ENCODE data around the gene ZNF330. TPM values are rescaled to one million over a fixed set of nuclear protein-coding genes. Genes with fewer than 3 reads are reported as not detected.

The ZNF330 gene
- total and polyA plus RNA-seq, 2 experiments from 2014 or later, result 32.3 to 38.9 TPM

DNA sequence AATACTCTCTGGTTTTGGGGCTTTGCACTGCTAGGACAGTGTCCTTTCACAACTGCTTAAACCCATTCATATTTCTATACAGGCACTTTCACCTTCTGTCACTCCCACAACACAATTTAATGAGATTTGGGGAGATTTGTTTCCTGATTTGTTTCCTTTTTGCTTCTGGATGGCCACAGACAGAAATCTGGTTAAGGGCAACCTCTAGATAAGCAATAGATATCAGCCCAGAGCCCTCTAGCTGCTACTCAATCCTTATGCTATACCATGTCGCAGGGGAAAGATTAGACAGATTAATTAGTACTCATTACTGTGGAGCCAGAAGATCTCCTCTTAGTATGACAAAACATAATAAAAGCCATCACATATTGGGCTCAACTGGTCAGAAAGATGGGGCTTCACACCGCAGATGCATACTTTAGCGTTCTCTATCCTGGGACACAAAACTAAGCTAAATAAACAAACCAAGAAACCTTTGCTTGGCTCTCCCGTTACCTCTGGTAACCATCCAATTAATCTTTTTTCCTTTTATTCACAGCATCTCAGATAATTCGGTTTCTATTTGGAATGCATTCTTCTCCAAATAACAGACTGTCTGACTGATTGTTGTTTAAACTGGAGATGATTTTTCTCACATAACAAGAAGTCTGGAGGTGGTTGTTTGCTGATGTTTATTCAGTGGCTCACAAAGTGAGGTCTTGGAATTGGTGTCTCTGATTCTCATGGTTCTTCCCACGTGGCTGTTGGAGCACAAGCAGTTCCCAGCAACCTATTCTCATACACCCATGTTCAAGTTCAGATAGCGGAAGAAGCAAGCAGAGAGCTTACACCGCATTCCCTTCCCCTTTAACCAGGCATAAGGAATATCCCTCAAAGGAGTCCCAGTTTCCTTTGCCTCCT, 41.0 kb upstream of the ZNF330 start:
- H3K27ac ChIP-seq (ENCODE audit: low read depth), result no peak overlapping the region
- no peaks in the 10 kb centered on the region for H4K20me1 ChIP-seq (replicated peaks; ENCODE audit: insufficient read depth)
- DNase-seq (ENCODE audit: low spot score) (no peak), ATAC-seq (no peak)
- H3K9me3 Mint-ChIP-seq, result no peaks in the 10 kb centered on the region
- H3K27me3 ChIP-seq (ENCODE audit: insufficient read depth), result no peaks in the 10 kb centered on the region
- no peak overlapping the region for H3K4me3 ChIP-seq
- no peaks in the 10 kb centered on the region for H3K36me3 Mint-ChIP-seq (ENCODE audit: low read depth)
- H3F3A ChIP-seq (replicated peaks; ENCODE audit: low read depth), result no peaks in the 10 kb centered on the region
- H3K27me3 Mint-ChIP-seq (ENCODE audit: insufficient read depth, low read depth, poor library complexity), result no peaks in the 10 kb centered on the region
- no peak overlapping the region for H3K4me2 ChIP-seq
- no peaks in the 10 kb centered on the region for H3K36me3 ChIP-seq (ENCODE audit: insufficient read depth)
- no peaks in the 10 kb centered on the region for H3K4me1 ChIP-seq (ENCODE audit: insufficient read depth)
- TF ChIP-seq, protein P1, sequence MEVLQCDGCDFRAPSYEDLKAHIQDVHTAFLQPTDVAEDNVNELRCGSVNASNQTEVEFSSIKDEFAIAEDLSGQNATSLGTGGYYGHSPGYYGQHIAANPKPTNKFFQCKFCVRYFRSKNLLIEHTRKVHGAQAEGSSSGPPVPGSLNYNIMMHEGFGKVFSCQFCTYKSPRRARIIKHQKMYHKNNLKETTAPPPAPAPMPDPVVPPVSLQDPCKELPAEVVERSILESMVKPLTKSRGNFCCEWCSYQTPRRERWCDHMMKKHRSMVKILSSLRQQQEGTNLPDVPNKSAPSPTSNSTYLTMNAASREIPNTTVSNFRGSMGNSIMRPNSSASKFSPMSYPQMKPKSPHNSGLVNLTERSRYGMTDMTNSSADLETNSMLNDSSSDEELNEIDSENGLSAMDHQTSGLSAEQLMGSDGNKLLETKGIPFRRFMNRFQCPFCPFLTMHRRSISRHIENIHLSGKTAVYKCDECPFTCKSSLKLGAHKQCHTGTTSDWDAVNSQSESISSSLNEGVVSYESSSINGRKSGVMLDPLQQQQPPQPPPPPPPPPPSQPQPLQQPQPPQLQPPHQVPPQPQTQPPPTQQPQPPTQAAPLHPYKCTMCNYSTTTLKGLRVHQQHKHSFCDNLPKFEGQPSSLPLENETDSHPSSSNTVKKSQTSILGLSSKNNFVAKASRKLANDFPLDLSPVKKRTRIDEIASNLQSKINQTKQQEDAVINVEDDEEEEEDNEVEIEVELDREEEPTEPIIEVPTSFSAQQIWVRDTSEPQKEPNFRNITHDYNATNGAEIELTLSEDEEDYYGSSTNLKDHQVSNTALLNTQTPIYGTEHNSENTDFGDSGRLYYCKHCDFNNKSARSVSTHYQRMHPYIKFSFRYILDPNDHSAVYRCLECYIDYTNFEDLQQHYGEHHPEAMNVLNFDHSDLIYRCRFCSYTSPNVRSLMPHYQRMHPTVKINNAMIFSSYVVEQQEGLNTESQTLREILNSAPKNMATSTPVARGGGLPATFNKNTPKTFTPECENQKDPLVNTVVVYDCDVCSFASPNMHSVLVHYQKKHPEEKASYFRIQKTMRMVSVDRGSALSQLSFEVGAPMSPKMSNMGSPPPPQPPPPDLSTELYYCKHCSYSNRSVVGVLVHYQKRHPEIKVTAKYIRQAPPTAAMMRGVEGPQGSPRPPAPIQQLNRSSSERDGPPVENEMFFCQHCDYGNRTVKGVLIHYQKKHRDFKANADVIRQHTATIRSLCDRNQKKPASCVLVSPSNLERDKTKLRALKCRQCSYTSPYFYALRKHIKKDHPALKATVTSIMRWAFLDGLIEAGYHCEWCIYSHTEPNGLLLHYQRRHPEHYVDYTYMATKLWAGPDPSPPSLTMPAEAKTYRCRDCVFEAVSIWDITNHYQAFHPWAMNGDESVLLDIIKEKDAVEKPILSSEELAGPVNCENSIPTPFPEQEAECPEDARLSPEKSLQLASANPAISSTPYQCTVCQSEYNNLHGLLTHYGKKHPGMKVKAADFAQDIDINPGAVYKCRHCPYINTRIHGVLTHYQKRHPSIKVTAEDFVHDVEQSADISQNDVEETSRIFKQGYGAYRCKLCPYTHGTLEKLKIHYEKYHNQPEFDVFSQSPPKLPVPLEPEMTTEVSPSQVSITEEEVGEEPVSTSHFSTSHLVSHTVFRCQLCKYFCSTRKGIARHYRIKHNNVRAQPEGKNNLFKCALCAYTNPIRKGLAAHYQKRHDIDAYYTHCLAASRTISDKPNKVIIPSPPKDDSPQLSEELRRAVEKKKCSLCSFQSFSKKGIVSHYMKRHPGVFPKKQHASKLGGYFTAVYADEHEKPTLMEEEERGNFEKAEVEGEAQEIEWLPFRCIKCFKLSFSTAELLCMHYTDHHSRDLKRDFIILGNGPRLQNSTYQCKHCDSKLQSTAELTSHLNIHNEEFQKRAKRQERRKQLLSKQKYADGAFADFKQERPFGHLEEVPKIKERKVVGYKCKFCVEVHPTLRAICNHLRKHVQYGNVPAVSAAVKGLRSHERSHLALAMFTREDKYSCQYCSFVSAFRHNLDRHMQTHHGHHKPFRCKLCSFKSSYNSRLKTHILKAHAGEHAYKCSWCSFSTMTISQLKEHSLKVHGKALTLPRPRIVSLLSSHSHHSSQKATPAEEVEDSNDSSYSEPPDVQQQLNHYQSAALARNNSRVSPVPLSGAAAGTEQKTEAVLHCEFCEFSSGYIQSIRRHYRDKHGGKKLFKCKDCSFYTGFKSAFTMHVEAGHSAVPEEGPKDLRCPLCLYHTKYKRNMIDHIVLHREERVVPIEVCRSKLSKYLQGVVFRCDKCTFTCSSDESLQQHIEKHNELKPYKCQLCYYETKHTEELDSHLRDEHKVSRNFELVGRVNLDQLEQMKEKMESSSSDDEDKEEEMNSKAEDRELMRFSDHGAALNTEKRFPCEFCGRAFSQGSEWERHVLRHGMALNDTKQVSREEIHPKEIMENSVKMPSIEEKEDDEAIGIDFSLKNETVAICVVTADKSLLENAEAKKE (CRISPR knock-in tag; IDR thresholded peaks at IDR 0.05), result no peak
- TF ChIP-seq EZH2 (IDR thresholded peaks at IDR 0.05; ENCODE audit: low read depth, unreplicated experiment), result no peak
- no peak for TF ChIP-seq CREB1 (CRISPR knock-in tag; IDR thresholded peaks at IDR 0.05; ENCODE audit: low read depth)
- no peak for TF ChIP-seq ZNF114 (CRISPR knock-in tag; IDR thresholded peaks at IDR 0.05)
- no peak for TF ChIP-seq NANOG (IDR thresholded peaks at IDR 0.05; ENCODE audit: borderline replicate concordance)
- no peak for TF ChIP-seq REST (IDR thresholded peaks at IDR 0.05; ENCODE audit: unreplicated experiment)
- TF ChIP-seq, protein P2, sequence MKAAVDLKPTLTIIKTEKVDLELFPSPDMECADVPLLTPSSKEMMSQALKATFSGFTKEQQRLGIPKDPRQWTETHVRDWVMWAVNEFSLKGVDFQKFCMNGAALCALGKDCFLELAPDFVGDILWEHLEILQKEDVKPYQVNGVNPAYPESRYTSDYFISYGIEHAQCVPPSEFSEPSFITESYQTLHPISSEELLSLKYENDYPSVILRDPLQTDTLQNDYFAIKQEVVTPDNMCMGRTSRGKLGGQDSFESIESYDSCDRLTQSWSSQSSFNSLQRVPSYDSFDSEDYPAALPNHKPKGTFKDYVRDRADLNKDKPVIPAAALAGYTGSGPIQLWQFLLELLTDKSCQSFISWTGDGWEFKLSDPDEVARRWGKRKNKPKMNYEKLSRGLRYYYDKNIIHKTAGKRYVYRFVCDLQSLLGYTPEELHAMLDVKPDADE (IDR thresholded peaks at IDR 0.05), result no peak
- TF ChIP-seq, protein P3, sequence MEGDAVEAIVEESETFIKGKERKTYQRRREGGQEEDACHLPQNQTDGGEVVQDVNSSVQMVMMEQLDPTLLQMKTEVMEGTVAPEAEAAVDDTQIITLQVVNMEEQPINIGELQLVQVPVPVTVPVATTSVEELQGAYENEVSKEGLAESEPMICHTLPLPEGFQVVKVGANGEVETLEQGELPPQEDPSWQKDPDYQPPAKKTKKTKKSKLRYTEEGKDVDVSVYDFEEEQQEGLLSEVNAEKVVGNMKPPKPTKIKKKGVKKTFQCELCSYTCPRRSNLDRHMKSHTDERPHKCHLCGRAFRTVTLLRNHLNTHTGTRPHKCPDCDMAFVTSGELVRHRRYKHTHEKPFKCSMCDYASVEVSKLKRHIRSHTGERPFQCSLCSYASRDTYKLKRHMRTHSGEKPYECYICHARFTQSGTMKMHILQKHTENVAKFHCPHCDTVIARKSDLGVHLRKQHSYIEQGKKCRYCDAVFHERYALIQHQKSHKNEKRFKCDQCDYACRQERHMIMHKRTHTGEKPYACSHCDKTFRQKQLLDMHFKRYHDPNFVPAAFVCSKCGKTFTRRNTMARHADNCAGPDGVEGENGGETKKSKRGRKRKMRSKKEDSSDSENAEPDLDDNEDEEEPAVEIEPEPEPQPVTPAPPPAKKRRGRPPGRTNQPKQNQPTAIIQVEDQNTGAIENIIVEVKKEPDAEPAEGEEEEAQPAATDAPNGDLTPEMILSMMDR (conservative IDR thresholded peaks at IDR 0.05; ENCODE audit: low read depth in 2 of 2), result no peak
- TF ChIP-seq POLR2AphosphoS5 (IDR thresholded peaks at IDR 0.05; ENCODE audit: low read depth), result no peak
- no peak for TF ChIP-seq EZH2phosphoT487 (IDR thresholded peaks at IDR 0.05; ENCODE audit: unreplicated experiment)
- TF ChIP-seq STAT1 (IDR thresholded peaks at IDR 0.05; ENCODE audit: unreplicated experiment), result no peak
- no peak for TF ChIP-seq ZNF331 (CRISPR knock-in tag; IDR thresholded peaks at IDR 0.05; ENCODE audit: low read depth)
- no peak for TF ChIP-seq JUNB (IDR thresholded peaks at IDR 0.05; ENCODE audit: unreplicated experiment)
- no peak overlapping the region for H3K4me3 Mint-ChIP-seq
- H2AFZ ChIP-seq, result peak overlapping the region; percentile 2; the same call in 1 of the 2 replicates
- H3K9me2 ChIP-seq (ENCODE audit: insufficient read depth), result no peaks in the 10 kb centered on the region
- no peaks in the 10 kb centered on the region for H3K4me1 Mint-ChIP-seq
- H3K79me2 ChIP-seq (replicated peaks; ENCODE audit: insufficient read depth), result no peaks in the 10 kb centered on the region
- H3K27ac Mint-ChIP-seq, result no peak overlapping the region
